ENCODE data around the gene KIAA0825.
"Not testable (repeated sequence)": the region's sequence is repeated elsewhere in the genome, so short reads cannot be mapped to it uniquely, and the experiment has no call there.

KIAA0825 gene

GRCh38 chr5:94618493-94619328, at the start of gene KIAA0825, which contains the start of gene SLF1:
Gene KIAA0825, minus strand, starts transcription at chr5:94618604. Its CDS starts 81,478 bp downstream, at chr5:94537126.
Gene SLF1, plus strand, starts transcription at chr5:94618669. Its CDS starts 10,142 bp downstream, at chr5:94628811.
- DNase-seq, result peak; percentile 87

GRCh38 chr5:94667937-94668336, 49.5 kb upstream of the KIAA0825 start:
- DNase-seq, result no peak

- no peak for DNase-seq
Measured at GRCh38 chr5:94661086-94661485, 42.7 kb upstream of the KIAA0825 start.

- DNase-seq, result no peak
Measured at GRCh38 chr5:94660506-94660905, 42.1 kb upstream of the KIAA0825 start.

GRCh38 chr5:94658272-94658671, 39.9 kb upstream of the KIAA0825 start:
- no peak for DNase-seq

- DNase-seq, result no peak
Measured at GRCh38 chr5:94649874-94650273, 31.5 kb upstream of the KIAA0825 start.

GRCh38 chr5:94646758-94647157, 28.4 kb upstream of the KIAA0825 start:
- DNase-seq, result no peak

GRCh38 chr5:94645053-94645452, 26.6 kb upstream of the KIAA0825 start:
- DNase-seq, result no peak

- DNase-seq, result no peak
Measured at GRCh38 chr5:94640176-94640575, 21.8 kb upstream of the KIAA0825 start.

GRCh38 chr5:94632024-94632423, 13.6 kb upstream of the KIAA0825 start:
- no peak for DNase-seq

GRCh38 chr5:94627191-94627590, 8.8 kb upstream of the KIAA0825 start:
- DNase-seq, result no peak

GRCh38 chr5:94623877-94624276, 5.5 kb upstream of the KIAA0825 start:
- no peak for DNase-seq

- no peak for DNase-seq
Measured at GRCh38 chr5:94623011-94623410, 4.6 kb upstream of the KIAA0825 start.

- no peak for DNase-seq
Measured at GRCh38 chr5:94621763-94622162, 3.4 kb upstream of the KIAA0825 start.

GRCh38 chr5:94620256-94620655, 1.9 kb upstream of the KIAA0825 start:
- DNase-seq, result no peak

GRCh38 chr5:94618029-94618492, 343 bp downstream of the KIAA0825 start:
- peak; percentile 70 for DNase-seq

GRCh38 chr5:94615862-94616261, 2.5 kb downstream of the KIAA0825 start:
- DNase-seq, result no peak

- no peak for DNase-seq
Measured at GRCh38 chr5:94614156-94614805, 4.1 kb downstream of the KIAA0825 start.

- no peak for DNase-seq
Measured at GRCh38 chr5:94613583-94613982, 4.8 kb downstream of the KIAA0825 start.

GRCh38 chr5:94595281-94595840, 23.0 kb downstream of the KIAA0825 start:
- DNase-seq, result peak; percentile 55

GRCh38 chr5:94577466-94578245, 40.7 kb downstream of the KIAA0825 start:
- DNase-seq, result no peak

GRCh38 chr5:94575196-94575595, 43.2 kb downstream of the KIAA0825 start:
- no peak for DNase-seq

- not testable (repeated sequence) for DNase-seq
Measured at GRCh38 chr5:94573349-94573748, 45.1 kb downstream of the KIAA0825 start.

Measured in inflammatory macrophage treated with lipopolysaccharide for 4 hours (primary cell).